HG03571 (cell line): ENCODE measurements around the gene PBX2.
"Not testable (repeated sequence)": the region's sequence is repeated elsewhere in the genome, so short reads cannot be mapped to it uniquely, and the experiment has no call there.

Source experiments
- ATAC-seq: cut with Tn5 transposase; IDR thresholded peaks from one replicate; pipeline ENCODE4 v1.9.1; 2021; ENCODE audit not compliant: unreplicated experiment

PBX2 gene

GRCh38 chr6:32187725-32188380 lies 2.1 kb downstream of the PBX2 start:
- not testable (repeated sequence) for ATAC-seq

GRCh38 chr6:32187009-32187709 lies 2.8 kb downstream of the PBX2 start:
- no peak for ATAC-seq

GRCh38 chr6:32186151-32186840 lies 3.7 kb downstream of the PBX2 start:
- ATAC-seq: not testable (repeated sequence)

- ATAC-seq: not testable (repeated sequence)
Measured at GRCh38 chr6:32185681-32186131, 4.3 kb downstream of the PBX2 start.

- ATAC-seq: no peak
Measured at GRCh38 chr6:32184084-32184640, 5.8 kb downstream of the PBX2 start, which contains the start of gene AGER. Gene AGER (minus strand): TSS chr6:32184253. CDS start chr6:32184222, 31 bp downstream.

GRCh38 chr6:32183483-32184083 lies 6.4 kb downstream of the PBX2 start:
- no peak for ATAC-seq

- no peak for ATAC-seq
Measured at GRCh38 chr6:32183030-32183429, 7.0 kb downstream of the PBX2 start.

GRCh38 chr6:32182555-32182981 lies 7.4 kb downstream of the PBX2 start:
- ATAC-seq: no peak

GRCh38 chr6:32181915-32182529 lies 8.0 kb downstream of the PBX2 start:
- ATAC-seq: no peak

- no peak for ATAC-seq
Measured at GRCh38 chr6:32181148-32181702, 8.8 kb downstream of the PBX2 start.

GRCh38 chr6:32179766-32180405 lies 10.1 kb downstream of the PBX2 start:
- ATAC-seq: no peak

GRCh38 chr6:32178547-32179440 lies 11.2 kb downstream of the PBX2 start:
- no peak for ATAC-seq

- peak; percentile 66 for ATAC-seq
Measured at GRCh38 chr6:32177788-32178546, 12.0 kb downstream of the PBX2 start, which contains the start of gene RNF5. Gene RNF5 (plus strand): TSS chr6:32178405. CDS start chr6:32178512, 107 bp downstream.

GRCh38 chr6:32177183-32177787 lies 12.7 kb downstream of the PBX2 start:
- ATAC-seq: no peak

- ATAC-seq: no peak
Measured at GRCh38 chr6:32176476-32177182, 13.4 kb downstream of the PBX2 start.

- peak; percentile 31 for ATAC-seq
Measured at GRCh38 chr6:32175711-32176475, 14.1 kb downstream of the PBX2 start, which contains the start of gene AGPAT1. Gene AGPAT1 (minus strand): TSS chr6:32176084. CDS start chr6:32171496, 4,588 bp downstream.
